Pancreas (tissue), 10 donors: Measurements from ENCODE around the gene CACNA1C. TPM values are rescaled to one million over a fixed set of nuclear protein-coding genes. Genes with fewer than 3 reads are reported as not detected.

Experiments used
- ATAC-seq, 4 donors: fragments of 200-7000 bp; cut with Tn5 transposase; one replicate each; pipeline versions ENCODE4 v1.8.0 to v1.9.1; 2020; ENCODE audit warnings: mild to moderate bottlenecking in 4 of 4, moderate library complexity in 4 of 4
- DNase-seq, 6 donors: peaks; one replicate each; pipeline ENCODE4 v3.0.0-alpha.2; 2020
- FAIRE-seq: peaks from 2 replicates; lab custom pipeline; 2012; peaks lifted over from hg19 to GRCh38; lab: Jason Lieb, UNC
- H3K27ac ChIP-seq, 4 donors: fragments of 200-600 bp; sonication (generic); 1 replicate in 3 of 4; 2 replicates in 1 of 4; pipeline versions ENCODE4 v1.5.0 to v1.8.0; 2020
- H3K27me3 ChIP-seq, 4 donors: fragments of 200-600 bp; one replicate each; pipeline ENCODE4 v1.8.0; 2021
- H3K36me3 ChIP-seq, 3 donors: fragments of 200-600 bp; sonication (generic) in 1 of 3; one replicate each; pipeline versions ENCODE4 v1.5.0 to v1.8.0; 2020 to 2021
- H3K4me1 ChIP-seq, 3 donors: fragments of 200-600 bp; one replicate each; pipeline ENCODE4 v1.8.0; 2021
- H3K4me3 ChIP-seq, 4 donors: fragments of 200-600 bp; sonication (generic) in 2 of 4; one replicate each; pipeline versions ENCODE4 v1.5.0 to v1.8.0; 2020 to 2021
- H3K9me3 ChIP-seq, 4 donors: fragments of 200-600 bp; one replicate each; pipeline ENCODE4 v1.8.0; 2021
- CTCF ChIP-seq, 4 donors: fragments of 200-600 bp; sonication (generic) in 3 of 4; IDR thresholded peaks; one replicate each; pipeline versions ENCODE4 v1.5.0 to v1.8.0; 2021; ENCODE audit warnings: antibody characterized with exemption in 4 of 4
- WGBS, 2 donors: extraction: QIAGEN DNeasy Blood & Tissue Kit; methylation state at CpG; one replicate each; pipeline ENCODE4 v1.1.7; 2013; 5-methylcytosine and 5-hydroxymethylcytosine counted together
- intact Hi-C, 3 donors: fragments of 100-400 bp; cut with DNase I; formaldehyde crosslinking; loops; one replicate each; pipeline versions ENCODE4 v1.11.1 to v1.14.2; 2022
- polyA plus RNA-seq, 2 donors: library from polyadenylated mRNA; stranded (reverse); fragments of 200-250 nt; gene quantifications; one replicate each; pipeline ENCODE4 v1.2.3, GENCODE V29; 2013
- total RNA-seq, 6 donors: library from RNA; stranded (reverse); fragmentation: NEBNext Ultra II Directional in 4 of 6; extraction: Animal tissue kit (Norgen Biotek cat#: 25700) in 4 of 6; gene quantifications; one replicate each; pipeline versions ENCODE4 v1.2.1 to v1.2.4, GENCODE V29; 2021 to 2023
- donor health status: healthy with polysubstance abuse.
- donor health status: DM: no; HTN: no; CAD: no; lungs with moderate emphysema.
- donor health status: DM: no; HTN: no; CAD: no.
- donor health status: control.
- donor health status: control.
- donor health status: Bipolar disorder and iron deficiency.
- donor health status: DM: yes; HTN: yes; CAD: no.
- donor health status: DM: no; HTN: no; CAD: no.
- donor health status: DM: no; HTN: no; CAD: no.
- donor health status: DM: yes; HTN: yes; CAD: no.

Gene CACNA1C
- total and polyA plus RNA-seq, 8 donors: 1.2 to 3.8 (median 2.3) TPM

- no peak for FAIRE-seq
- peak overlapping the region in 2 of 4 donors; percentile 41 to 44 for H3K27ac ChIP-seq
- intact Hi-C loops: no loop called here
- H3K36me3 ChIP-seq: no peaks in the 10 kb centered on the region
- no peaks in the 10 kb centered on the region for H3K27me3 ChIP-seq
- no peak overlapping the region for H3K4me3 ChIP-seq
- peak in 3 of 4 donors; percentile 74 to 88 (median 87) for ATAC-seq
- WGBS, 2 donors: 45 to 56% methylated on average over 6 of the region's 6 CpGs
- H3K4me1 ChIP-seq: no peaks in the 10 kb centered on the region
- H3K9me3 ChIP-seq: no peaks in the 10 kb centered on the region
- TF ChIP-seq CTCF (IDR thresholded peaks at IDR 0.05): no peak
- DNase-seq: peak in 4 of 6 donors; percentile 9 to 43 (median 24)
These were observed 587.9 kb downstream of the CACNA1C start for GRCh38 chr12:2640709-2641108.

- FAIRE-seq (no peak), DNase-seq (no peak)
These were observed 588.4 kb downstream of the CACNA1C start for GRCh38 chr12:2641207-2641606.

GRCh38 chr12:2641761-2642160, 589.0 kb downstream of the CACNA1C start:
- no peak for TF ChIP-seq CTCF (IDR thresholded peaks at IDR 0.05)
- DNase-seq: no peak
- no peaks in the 10 kb centered on the region for H3K36me3 ChIP-seq
- no peaks in the 10 kb centered on the region for H3K9me3 ChIP-seq
- no peak for ATAC-seq
- intact Hi-C loops: no loop called here
- no peak overlapping the region for H3K4me3 ChIP-seq
- WGBS, 2 donors: 52 to 55% methylated on average over 6 of the region's 6 CpGs
- H3K27me3 ChIP-seq: no peaks in the 10 kb centered on the region
- H3K4me1 ChIP-seq: no peaks in the 10 kb centered on the region
- no peak for FAIRE-seq
- H3K27ac ChIP-seq: no peak overlapping the region

More at GRCh38 chr12:2641207-2641606, 588.4 kb downstream of the CACNA1C start:
- no peak for TF ChIP-seq CTCF (IDR thresholded peaks at IDR 0.05)
- no peak for ATAC-seq
- Histone ChIP-seq H3K4me3 (no peak overlapping the region), H3K9me3 (no peaks in the 10 kb centered on the region), H3K27ac (peak overlapping the region in 2 of 4 donors; percentile 41 to 44), H3K27me3 (no peaks in the 10 kb centered on the region), H3K36me3 (no peaks in the 10 kb centered on the region), H3K4me1 (no peaks in the 10 kb centered on the region)
- 50 to 56% methylated on average over 6 of the region's 6 CpGs for WGBS, 2 donors
- intact Hi-C loops: no loop called here

- Histone ChIP-seq H3K27ac (no peak overlapping the region), H3K4me3 (no peak overlapping the region), H3K36me3 (no peaks in the 10 kb centered on the region), H3K4me1 (no peaks in the 10 kb centered on the region), H3K27me3 (no peaks in the 10 kb centered on the region), H3K9me3 (no peaks in the 10 kb centered on the region)
- intact Hi-C loops: no loop called here
- WGBS, 2 donors: 46 to 50% methylated on average over 10 of the region's 10 CpGs
- FAIRE-seq (no peak), DNase-seq (no peak), ATAC-seq (no peak)
- TF ChIP-seq CTCF (IDR thresholded peaks at IDR 0.05): no peak
These were observed 589.5 kb downstream of the CACNA1C start for GRCh38 chr12:2642176-2642892.

- no peak for TF ChIP-seq CTCF (IDR thresholded peaks at IDR 0.05)
- H3K36me3 ChIP-seq: no peaks in the 10 kb centered on the region
- no peaks in the 10 kb centered on the region for H3K4me1 ChIP-seq
- H3K9me3 ChIP-seq: no peaks in the 10 kb centered on the region
- intact Hi-C loops: no loop called here
- no peak for DNase-seq
- H3K27ac ChIP-seq: no peak overlapping the region
- no peak overlapping the region for H3K4me3 ChIP-seq
- FAIRE-seq: no peak
- 63 to 65% methylated on average over 7 of the region's 7 CpGs for WGBS, 2 donors
- no peak for ATAC-seq
- H3K27me3 ChIP-seq: no peaks in the 10 kb centered on the region
These were observed 590.2 kb downstream of the CACNA1C start for GRCh38 chr12:2642896-2643425.
